ENCODE measurements around the gene IMPA2.

- TF ChIP-seq, protein P1, sequence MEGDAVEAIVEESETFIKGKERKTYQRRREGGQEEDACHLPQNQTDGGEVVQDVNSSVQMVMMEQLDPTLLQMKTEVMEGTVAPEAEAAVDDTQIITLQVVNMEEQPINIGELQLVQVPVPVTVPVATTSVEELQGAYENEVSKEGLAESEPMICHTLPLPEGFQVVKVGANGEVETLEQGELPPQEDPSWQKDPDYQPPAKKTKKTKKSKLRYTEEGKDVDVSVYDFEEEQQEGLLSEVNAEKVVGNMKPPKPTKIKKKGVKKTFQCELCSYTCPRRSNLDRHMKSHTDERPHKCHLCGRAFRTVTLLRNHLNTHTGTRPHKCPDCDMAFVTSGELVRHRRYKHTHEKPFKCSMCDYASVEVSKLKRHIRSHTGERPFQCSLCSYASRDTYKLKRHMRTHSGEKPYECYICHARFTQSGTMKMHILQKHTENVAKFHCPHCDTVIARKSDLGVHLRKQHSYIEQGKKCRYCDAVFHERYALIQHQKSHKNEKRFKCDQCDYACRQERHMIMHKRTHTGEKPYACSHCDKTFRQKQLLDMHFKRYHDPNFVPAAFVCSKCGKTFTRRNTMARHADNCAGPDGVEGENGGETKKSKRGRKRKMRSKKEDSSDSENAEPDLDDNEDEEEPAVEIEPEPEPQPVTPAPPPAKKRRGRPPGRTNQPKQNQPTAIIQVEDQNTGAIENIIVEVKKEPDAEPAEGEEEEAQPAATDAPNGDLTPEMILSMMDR (IDR thresholded peaks at IDR 0.05; ENCODE audit: low read depth, low read length, poor library complexity, severe bottlenecking), result no peak
- TF ChIP-seq EZH2phosphoT487 (IDR thresholded peaks at IDR 0.05; ENCODE audit: borderline replicate concordance, low read length), result no peak
Observed at GRCh38 chr18:12074736-12075135, 93.4 kb downstream of the IMPA2 start.

Data from DOHH2 (cell line).